HG03469 (cell line): ENCODE results near the gene STRIP1.

Experiments
- ATAC-seq: cut with Tn5 transposase; IDR thresholded peaks from one replicate; pipeline ENCODE4 v1.9.1; 2021; ENCODE audit warnings: mild to moderate bottlenecking, moderate library complexity, moderate number of reproducible peaks; ENCODE audit not compliant: unreplicated experiment

Gene STRIP1

GRCh38 chr1:110050602-110051261 is 16.3 kb downstream of the STRIP1 start:
- ATAC-seq: no peak

DNA sequence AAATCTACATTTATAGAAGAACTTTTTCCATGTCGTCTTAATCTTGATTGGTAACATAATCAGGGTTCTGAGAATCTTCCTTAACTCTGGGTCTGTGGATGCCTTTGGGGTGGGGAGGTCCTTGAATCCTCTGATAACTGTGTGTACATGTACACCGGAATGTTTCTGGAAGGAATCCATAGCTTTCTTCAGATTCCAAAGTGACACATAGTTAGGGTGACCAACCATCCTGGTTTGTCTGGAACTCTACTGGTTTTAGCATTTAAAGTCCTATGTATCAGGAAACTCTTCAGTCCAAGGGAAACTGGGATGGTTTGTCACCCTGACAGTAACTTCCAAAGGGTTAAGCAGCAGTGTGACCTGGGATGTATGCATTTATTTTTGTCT is 16.8 kb downstream of the STRIP1 start:
- no peak for ATAC-seq

- ATAC-seq: no peak
Observed at GRCh38 chr1:110053552-110054428, 19.4 kb downstream of the STRIP1 start.

DNA sequence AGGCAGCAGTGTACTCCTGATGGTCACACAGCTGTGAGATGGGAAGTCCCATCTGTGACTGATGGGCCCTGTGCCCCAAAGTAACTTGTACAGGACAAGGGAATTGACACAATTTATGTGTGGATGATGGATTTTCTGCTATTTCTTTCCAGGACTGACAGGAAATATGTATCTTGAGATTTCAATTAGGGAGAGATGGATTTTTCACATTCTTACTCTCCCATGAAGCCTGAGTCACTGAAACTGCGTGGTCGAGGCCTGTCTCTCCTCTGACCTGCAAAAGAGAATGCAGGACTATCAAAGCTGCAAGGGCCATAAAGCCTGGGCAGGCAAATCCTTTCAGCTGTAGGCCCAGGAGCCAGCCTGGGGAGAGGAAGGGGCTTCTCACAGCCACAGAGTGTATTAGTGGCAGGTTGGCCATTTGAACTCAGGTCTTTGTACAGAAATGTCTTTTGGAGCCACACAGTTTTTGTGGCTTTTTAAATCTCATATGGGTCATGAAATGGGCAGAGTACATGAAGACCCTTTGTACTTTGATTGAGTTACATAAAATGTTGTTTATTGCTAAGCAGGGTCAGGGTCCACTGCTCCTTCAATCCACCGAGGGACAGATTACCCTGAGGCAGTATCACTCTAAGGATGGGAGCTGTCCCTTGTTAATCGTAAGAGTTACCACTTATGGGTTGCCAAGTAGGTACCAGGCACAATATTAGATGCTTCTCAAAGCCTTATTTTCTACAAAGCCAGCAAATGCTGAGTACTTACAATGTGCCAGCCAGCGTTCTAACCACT is 21.3 kb downstream of the STRIP1 start:
- no peak for ATAC-seq

DNA sequence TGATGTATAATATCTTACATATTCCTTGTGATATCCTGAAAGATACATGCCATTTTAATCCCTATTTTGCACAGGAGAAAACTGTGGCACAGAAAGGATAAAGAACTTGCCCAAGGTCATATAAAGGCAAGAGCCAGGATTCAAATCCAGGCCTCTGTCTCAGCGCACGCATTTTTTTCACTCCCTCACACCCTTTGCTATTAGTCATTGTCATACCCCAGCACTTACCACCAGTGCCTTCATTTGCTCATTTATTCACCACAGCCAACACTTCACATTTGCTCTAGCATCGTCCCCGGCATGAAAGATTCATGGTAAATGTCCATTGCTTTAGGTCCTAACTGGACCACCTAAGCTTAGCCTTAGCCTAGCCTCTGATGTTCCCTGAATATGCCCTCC is 21.9 kb downstream of the STRIP1 start:
- ATAC-seq: no peak

DNA sequence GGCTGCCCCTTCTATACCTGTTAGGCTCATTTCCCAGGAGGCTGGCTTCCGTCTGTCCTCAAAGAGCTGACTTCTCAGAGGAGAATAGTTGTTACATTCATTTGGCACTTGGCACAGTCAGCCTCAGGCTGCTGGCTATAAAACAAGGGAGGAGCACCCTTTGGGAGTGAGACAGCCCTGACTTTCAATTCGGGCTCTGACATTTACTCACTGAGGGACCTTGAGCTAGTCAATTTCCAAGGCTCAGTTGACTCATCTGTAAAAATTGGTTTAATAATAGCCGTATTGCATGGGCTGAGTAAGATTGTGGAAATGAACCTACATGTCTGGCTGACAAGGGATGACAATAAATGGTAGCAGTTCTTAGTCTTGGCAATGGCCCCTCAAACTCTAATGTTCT is 22.4 kb downstream of the STRIP1 start:
- no peak for ATAC-seq

DNA sequence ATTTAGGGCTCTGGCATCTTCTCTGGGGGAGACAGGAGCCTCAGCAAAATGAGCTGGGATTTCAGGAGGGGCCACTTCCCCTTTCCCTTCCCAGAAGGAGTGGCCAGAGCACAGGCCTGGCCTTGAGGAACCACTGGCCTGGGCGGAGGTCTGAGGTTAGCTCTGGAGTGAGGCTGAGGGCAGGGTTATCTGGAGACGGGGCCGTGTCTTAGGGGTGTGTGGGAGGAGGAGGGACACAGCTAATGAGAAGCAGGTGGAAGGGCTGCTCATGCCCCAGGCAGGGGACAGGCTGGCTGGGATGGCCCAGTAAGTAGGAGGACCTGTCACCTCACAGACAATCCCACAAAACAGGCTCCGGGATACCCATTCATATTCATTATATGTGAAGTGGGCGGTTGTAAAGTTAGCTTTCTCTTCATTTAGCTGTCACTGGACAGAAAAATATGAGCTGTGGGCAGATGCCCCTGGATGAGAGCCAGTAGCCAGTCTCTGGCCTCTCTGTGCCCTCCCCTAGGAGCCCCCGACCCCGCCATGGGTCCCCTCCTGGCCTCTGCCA is 23.6 kb downstream of the STRIP1 start:
- no peak for ATAC-seq

- ATAC-seq: no peak
Observed at GRCh38 chr1:110058591-110058990, 24.2 kb downstream of the STRIP1 start.

DNA sequence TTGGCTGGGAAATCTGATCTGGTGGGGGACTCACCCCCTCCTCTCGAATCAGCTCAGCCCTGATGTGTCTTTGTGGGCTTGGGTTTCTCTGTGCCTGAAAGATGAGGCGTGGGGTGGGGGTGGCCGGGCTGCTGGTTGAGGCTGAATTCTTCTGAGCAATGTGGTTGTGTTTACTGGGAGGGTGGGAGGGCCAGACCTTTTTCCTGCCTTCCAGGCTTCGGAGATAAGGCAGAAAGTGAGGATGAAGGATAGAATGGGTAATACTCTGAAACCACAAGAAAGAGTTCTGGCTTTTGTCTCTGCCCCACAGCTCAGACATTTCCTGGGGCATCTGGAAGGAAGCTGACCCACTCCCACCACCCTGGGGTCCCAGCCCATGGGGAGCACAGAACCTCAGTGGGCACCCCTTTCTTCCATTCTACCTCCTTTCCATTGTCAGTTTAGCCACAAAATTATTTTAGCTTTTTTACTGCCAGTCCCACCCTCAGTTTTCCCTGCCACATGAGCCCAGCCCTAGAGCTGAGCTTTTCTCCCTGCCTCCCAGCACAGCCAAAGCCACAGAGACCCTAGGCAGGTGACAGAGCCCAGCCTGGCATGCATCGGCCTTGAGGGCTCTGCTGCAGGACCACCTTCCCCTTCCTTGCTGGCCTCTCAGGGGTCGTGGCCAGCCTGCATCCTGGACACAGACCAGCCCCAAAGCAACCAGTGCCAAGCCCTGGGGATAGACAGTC is 24.9 kb downstream of the STRIP1 start:
- no peak for ATAC-seq

DNA sequence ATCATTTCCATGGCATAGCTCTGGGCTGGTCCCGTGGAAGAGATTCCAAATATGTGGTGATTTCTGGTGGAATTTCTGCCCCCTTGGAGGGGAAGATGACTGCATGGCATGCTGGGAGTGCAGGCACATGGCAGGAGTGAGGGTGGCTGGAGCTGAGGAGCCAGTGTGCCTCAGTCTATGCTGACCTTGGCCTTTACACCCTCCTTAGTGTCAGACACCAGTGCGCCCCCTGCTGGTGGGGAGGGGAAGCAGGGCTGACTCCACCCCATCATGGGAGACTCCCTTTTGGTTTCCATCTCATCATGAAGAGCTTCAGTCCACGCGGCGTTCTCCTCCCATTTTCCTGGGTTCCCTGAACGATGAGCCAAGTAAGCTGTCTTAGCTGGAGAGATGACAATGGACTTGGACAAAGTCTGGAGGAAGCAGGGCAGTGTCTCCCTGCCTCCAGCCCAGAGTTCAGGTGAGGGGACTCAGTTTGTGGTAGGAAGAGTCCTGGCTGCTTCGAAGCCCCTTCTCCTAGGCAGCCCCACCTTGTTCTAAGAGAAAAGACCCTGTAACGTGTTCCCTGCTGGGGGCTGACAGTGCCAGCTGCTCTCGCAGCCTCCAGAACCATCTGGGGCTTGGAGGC is 25.7 kb downstream of the STRIP1 start:
- no peak for ATAC-seq

- no peak for ATAC-seq
Observed at GRCh38 chr1:110060662-110061060, 26.2 kb downstream of the STRIP1 start.

DNA sequence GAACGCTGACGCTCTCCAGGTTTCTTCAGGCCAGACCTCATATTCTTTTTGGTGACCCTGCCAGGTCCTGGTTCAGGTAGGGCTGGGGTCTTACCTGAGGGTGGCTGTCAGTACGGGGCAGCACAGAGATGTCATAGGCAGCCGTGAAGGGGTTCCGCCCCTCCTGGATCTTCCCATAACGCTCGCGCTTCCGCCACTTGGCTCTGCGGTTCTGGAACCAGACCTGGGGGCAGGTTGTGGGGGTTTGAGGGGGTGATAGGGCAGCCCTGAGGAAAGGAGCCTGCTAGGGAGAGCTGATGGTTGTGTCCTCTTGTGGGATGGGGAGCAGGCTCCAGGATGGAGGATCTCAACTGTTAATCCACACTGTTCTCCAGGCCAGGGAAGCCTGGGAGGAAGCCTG is 26.9 kb downstream of the STRIP1 start:
- no peak for ATAC-seq

DNA sequence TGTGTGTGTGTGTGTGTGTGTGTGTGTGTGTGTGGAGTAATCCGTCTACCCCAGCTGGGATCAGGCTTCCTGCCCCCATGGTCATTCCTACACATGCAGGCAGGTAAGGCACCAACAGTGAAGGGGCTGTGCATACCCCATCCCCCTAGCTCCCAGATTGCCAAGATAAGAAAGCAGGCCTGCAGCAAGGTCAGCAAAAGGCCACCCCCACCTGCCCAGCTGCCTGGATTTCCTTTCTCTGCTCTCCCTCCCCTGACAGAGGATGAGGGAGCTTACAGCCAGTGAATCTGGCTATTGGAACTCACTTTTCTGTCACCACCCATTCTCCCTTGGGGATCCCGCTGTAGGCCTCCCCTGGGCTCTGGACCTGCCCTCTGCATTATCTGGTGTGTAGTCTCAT is 28.2 kb downstream of the STRIP1 start:
- ATAC-seq: no peak

GRCh38 chr1:110063781-110064180 is 29.4 kb downstream of the STRIP1 start:
- ATAC-seq: no peak

DNA sequence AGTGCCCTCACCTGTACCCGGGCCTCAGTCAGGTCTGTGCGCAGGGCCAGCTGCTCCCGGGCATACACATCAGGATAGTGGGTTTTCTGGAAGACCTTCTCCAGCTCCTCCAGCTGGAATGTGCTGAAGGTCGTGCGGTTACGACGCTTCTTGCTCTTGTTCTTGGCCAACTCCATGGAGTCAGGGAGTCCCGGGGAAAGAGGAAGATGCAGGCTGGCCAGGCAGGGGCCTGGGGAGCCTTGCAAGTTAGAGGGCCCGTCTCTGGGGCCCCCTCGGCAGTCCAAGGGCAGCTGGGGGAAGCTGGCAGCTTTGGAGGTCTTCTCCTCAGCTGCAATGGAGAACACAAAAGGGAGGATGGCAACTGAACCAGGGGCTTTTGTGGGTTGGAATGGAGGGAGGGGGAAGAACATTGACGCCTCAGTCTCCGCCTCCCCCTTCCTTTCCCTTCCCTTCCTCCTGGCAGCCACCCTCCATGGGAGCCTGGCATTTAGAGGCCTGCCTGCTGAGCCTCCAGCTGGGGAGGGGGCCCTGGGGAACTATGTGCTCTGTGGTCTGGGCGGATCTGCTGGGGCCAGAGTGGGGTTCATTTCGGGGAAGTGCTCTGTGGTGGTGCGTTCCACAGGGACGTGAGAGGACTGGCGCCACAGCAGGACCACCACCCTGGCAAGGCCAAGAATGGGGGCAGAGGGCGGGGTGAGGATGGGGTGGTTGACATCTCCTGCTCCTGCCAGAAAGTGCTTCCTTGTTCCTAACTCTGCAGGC is 30.3 kb downstream of the STRIP1 start:
- ATAC-seq: no peak

GRCh38 chr1:110065841-110066240 is 31.4 kb downstream of the STRIP1 start:
- no peak for ATAC-seq

- no peak for ATAC-seq
Observed at GRCh38 chr1:110067479-110067892, 33.1 kb downstream of the STRIP1 start.

- ATAC-seq: no peak
Observed at GRCh38 chr1:110067893-110068645, 33.6 kb downstream of the STRIP1 start.
